Suprapubic skin (tissue), 4 donors: ENCODE results near the gene CD19. TPM values are rescaled to one million over a fixed set of nuclear protein-coding genes. Genes with fewer than 3 reads are reported as not detected.

Source experiments
- DNase-seq, 2 donors: peaks; one replicate each; pipeline ENCODE4 v3.0.0-alpha.2; 2019; ENCODE audit warnings: low spot score in 2 of 2
- H3K27ac ChIP-seq: fragments of 200-600 bp; sonication (generic); one replicate; pipeline ENCODE4 v1.5.1; 2019
- H3K27me3 ChIP-seq: fragments of 200-600 bp; sonication (generic); one replicate; pipeline ENCODE4 v1.5.1; 2019
- H3K36me3 ChIP-seq: fragments of 200-600 bp; sonication (generic); one replicate; pipeline ENCODE4 v1.5.1; 2019
- H3K4me1 ChIP-seq: fragments of 200-600 bp; sonication (generic); one replicate; pipeline ENCODE4 v1.5.1; 2019
- H3K4me3 ChIP-seq: fragments of 200-600 bp; sonication (generic); one replicate; pipeline ENCODE4 v1.5.1; 2019; ENCODE audit warnings: mild to moderate bottlenecking
- H3K9me3 ChIP-seq: fragments of 200-600 bp; sonication (generic); one replicate; pipeline ENCODE4 v1.5.1; 2019
- CTCF ChIP-seq, 2 donors: fragments of 200-600 bp in 1 of 2; fragments of 450-650 bp in 1 of 2; sonication (generic) in 1 of 2; IDR thresholded peaks; one replicate each; pipeline ENCODE4 v1.5.1; 2016 to 2019; ENCODE audit warnings: antibody characterized with exemption in 2 of 2, mild to moderate bottlenecking in 1 of 2, moderate library complexity in 1 of 2
- EP300 ChIP-seq: sonication (generic); formaldehyde crosslinking; IDR thresholded peaks from one replicate; pipeline ENCODE4 v1.6.1; 2017; ENCODE audit warnings: antibody characterized with exemption
- POLR2A ChIP-seq, 2 donors: fragments of 450-650 bp; IDR thresholded peaks; one replicate each; pipeline ENCODE4 v1.6.1; 2017; ENCODE audit warnings: antibody characterized with exemption in 2 of 2, mild to moderate bottlenecking in 2 of 2, moderate library complexity in 2 of 2
- POLR2AphosphoS5 ChIP-seq, 3 donors: sonication (generic); formaldehyde crosslinking; IDR thresholded peaks; one replicate each; pipeline ENCODE4 v1.6.1; 2017; ENCODE audit warnings: antibody characterized with exemption in 3 of 3
- WGBS: methylation state at CpG from one replicate; pipeline ENCODE4 v1.1.5; 2018; 5-methylcytosine and 5-hydroxymethylcytosine counted together
- total RNA-seq, 4 donors: library from RNA; depleted of rRNA; stranded (reverse); fragments of >200 nt; gene quantifications; one replicate each; pipeline ENCODE4 v1.1.0, GENCODE V29; 2016

CD19 gene
- total RNA-seq, 4 donors from 2014 or later, result 0.47 to 2.0 TPM; not detected in 2

- Histone ChIP-seq H3K4me1 (no peaks in the 10 kb centered on the region), H3K4me3 (no peak overlapping the region), H3K9me3 (no peaks in the 10 kb centered on the region), H3K36me3 (peaks cover 74% of the 10 kb centered on the region), H3K27ac (no peak overlapping the region), H3K27me3 (no peaks in the 10 kb centered on the region)
- TF ChIP-seq POLR2AphosphoS5 (IDR thresholded peaks at IDR 0.05) (no peak), POLR2A (IDR thresholded peaks at IDR 0.05) (no peak), CTCF (IDR thresholded peaks at IDR 0.05) (no peak), EP300 (no peak)
- DNase-seq, result no peak
- 78% methylated on average over 12 of the region's 19 CpGs for WGBS
These were observed 21.4 kb upstream of the CD19 start for GRCh38 chr16:28910086-28911031.

GRCh38 chr16:28912558-28912957 is 19.2 kb upstream of the CD19 start:
- no peaks in the 10 kb centered on the region for H3K9me3 ChIP-seq
- H3K4me1 ChIP-seq, result no peaks in the 10 kb centered on the region
- no peaks in the 10 kb centered on the region for H3K27me3 ChIP-seq
- H3K4me3 ChIP-seq, result no peak overlapping the region
- 94% methylated on average over 12 of the region's 12 CpGs for WGBS
- no peak for DNase-seq
- TF ChIP-seq POLR2A (IDR thresholded peaks at IDR 0.05) (no peak), CTCF (IDR thresholded peaks at IDR 0.05) (no peak), POLR2AphosphoS5 (IDR thresholded peaks at IDR 0.05) (no peak), EP300 (no peak)
- H3K27ac ChIP-seq, result no peak overlapping the region
- H3K36me3 ChIP-seq, result peaks cover 69% of the 10 kb centered on the region

GRCh38 chr16:28913946-28914724 is 17.6 kb upstream of the CD19 start:
- DNase-seq, result no peak
- Histone ChIP-seq H3K27me3 (no peaks in the 10 kb centered on the region), H3K4me1 (no peaks in the 10 kb centered on the region), H3K9me3 (no peaks in the 10 kb centered on the region), H3K4me3 (no peak overlapping the region), H3K27ac (no peak overlapping the region), H3K36me3 (peaks cover 66% of the 10 kb centered on the region)
- no peak for TF ChIP-seq CTCF (IDR thresholded peaks at IDR 0.05)
- 96% methylated on average over 17 of the region's 29 CpGs for WGBS

- no peak for TF ChIP-seq CTCF (IDR thresholded peaks at IDR 0.05)
- no peak for TF ChIP-seq POLR2A (IDR thresholded peaks at IDR 0.05)
- no peak for TF ChIP-seq POLR2AphosphoS5 (IDR thresholded peaks at IDR 0.05)
- no peak for TF ChIP-seq EP300
These were observed 16.6 kb upstream of the CD19 start for GRCh38 chr16:28915181-28915580.

GRCh38 chr16:28917095-28917494 is 14.7 kb upstream of the CD19 start:
- Histone ChIP-seq H3K4me1 (no peaks in the 10 kb centered on the region), H3K36me3 (peaks cover 64% of the 10 kb centered on the region), H3K27me3 (no peaks in the 10 kb centered on the region), H3K27ac (no peak overlapping the region), H3K9me3 (no peaks in the 10 kb centered on the region), H3K4me3 (no peak overlapping the region)
- DNase-seq, result no peak
- 91% methylated on average over 7 of the region's 7 CpGs for WGBS
- TF ChIP-seq POLR2A (IDR thresholded peaks at IDR 0.05) (no peak), CTCF (IDR thresholded peaks at IDR 0.05) (no peak), POLR2AphosphoS5 (IDR thresholded peaks at IDR 0.05) (no peak)

More at GRCh38 chr16:28915181-28915580, 16.6 kb upstream of the CD19 start:
- H3K9me3 ChIP-seq, result no peaks in the 10 kb centered on the region
- no peaks in the 10 kb centered on the region for H3K27me3 ChIP-seq
- no peaks in the 10 kb centered on the region for H3K4me1 ChIP-seq
- H3K36me3 ChIP-seq, result peaks cover 68% of the 10 kb centered on the region
- no peak for DNase-seq
- H3K27ac ChIP-seq, result no peak overlapping the region
- H3K4me3 ChIP-seq, result no peak overlapping the region
